Psoas muscle (tissue), 8 donors: ENCODE measurements around the gene FBLN7. TPM values are rescaled to one million over a fixed set of nuclear protein-coding genes. Genes with fewer than 3 reads are reported as not detected.

Experiments used
- ATAC-seq, 4 donors: fragments of 200-7000 bp; cut with Tn5 transposase; one replicate each; pipeline ENCODE4 v1.9.1; 2020; ENCODE audit warnings: moderate library complexity in 3 of 4, mild to moderate bottlenecking in 2 of 4
- DNase-seq, 2 donors: peaks; one replicate each; pipeline ENCODE4 v3.0.0-alpha.2; 2020
- H3K27ac ChIP-seq: fragments of 200-600 bp; one replicate; pipeline ENCODE4 v1.8.0; 2022
- H3K27me3 ChIP-seq, 3 donors: fragments of 200-600 bp in 1 of 3; one replicate each; pipeline versions ENCODE4 v1.6.1 to v1.8.0; 2013 to 2022; ENCODE audit warnings: low read length in 2 of 3, mild to moderate bottlenecking in 2 of 3, moderate library complexity in 1 of 3; ENCODE audit not compliant: insufficient read depth in 3 of 3
- H3K36me3 ChIP-seq, 2 donors: fragments of 200-600 bp in 1 of 2; one replicate each; pipeline versions ENCODE4 v1.6.1 to v1.8.0; 2013 to 2022; ENCODE audit warnings: low read depth in 1 of 2, mild to moderate bottlenecking in 1 of 2, moderate library complexity in 1 of 2; ENCODE audit not compliant: insufficient read depth in 1 of 2
- H3K4me1 ChIP-seq: fragments of 200-600 bp; one replicate; pipeline ENCODE4 v1.8.0; 2022
- H3K4me3 ChIP-seq: fragments of 200-600 bp; one replicate; pipeline ENCODE4 v1.8.0; 2022; ENCODE audit warnings: mild to moderate bottlenecking
- H3K9me3 ChIP-seq: fragments of 200-600 bp; one replicate; pipeline ENCODE4 v1.8.0; 2022
- WGBS, 3 donors: extraction: QIAGEN DNeasy Blood & Tissue Kit; methylation state at CpG; one replicate each; pipeline versions ENCODE4 v1.1.6 to v1.1.7; 2013; 5-methylcytosine and 5-hydroxymethylcytosine counted together
- intact Hi-C, 2 donors: fragments of 100-400 bp; cut with DNase I; formaldehyde crosslinking; loops; one replicate each; pipeline versions ENCODE4 v1.11.0 to v1.14.2; 2022
- polyA plus RNA-seq, 3 donors: library from polyadenylated mRNA; stranded (reverse); fragments of 200-250 nt; gene quantifications; one replicate each; pipeline ENCODE4 v1.2.3, GENCODE V29; 2013
- total RNA-seq, 4 donors: library from RNA; stranded (reverse); fragmentation: NEBNext Ultra II Directional in 2 of 4; extraction: Animal tissue kit (Norgen Biotek cat#: 25700) in 2 of 4; gene quantifications; one replicate each; pipeline versions ENCODE4 v1.2.1 to v1.2.4, GENCODE V29; 2021 to 2023
- TF ChIP-seq, protein P1 (sequence below): fragments of 200-600 bp; IDR thresholded peaks from one replicate; pipeline ENCODE4 v1.8.0; 2022; ENCODE audit warnings: antibody characterized with exemption
- donor health status: healthy with polysubstance abuse.
- donor health status: DM: no; HTN: no; CAD: no; lungs with moderate emphysema.
- donor health status: Bipolar disorder and iron deficiency.
- donor health status: healthy.
- donor health status: DM: yes; HTN: yes; CAD: no.
- donor health status: DM: no; HTN: no; CAD: no.
- donor health status: DM: no; HTN: no; CAD: no.
- donor health status: DM: yes; HTN: yes; CAD: no.

FBLN7 gene
- total and polyA plus RNA-seq, 7 donors = 0.18 to 1.2 (median 0.31) TPM

- ATAC-seq (no peak), DNase-seq (no peak)
- Histone ChIP-seq H3K27me3 (peaks cover 0 to 2% (median 0%) of the 10 kb centered on the region in 3 donors), H3K9me3 (no peaks in the 10 kb centered on the region), H3K36me3 (no peaks in the 10 kb centered on the region), H3K27ac (no peak overlapping the region), H3K4me3 (no peak overlapping the region), H3K4me1 (no peaks in the 10 kb centered on the region)
- WGBS, 3 donors = 93 to 94% (median 94%) methylated on average over 11 of the region's 11 CpGs
- intact Hi-C loops = no loop called here
- TF ChIP-seq, protein P1, sequence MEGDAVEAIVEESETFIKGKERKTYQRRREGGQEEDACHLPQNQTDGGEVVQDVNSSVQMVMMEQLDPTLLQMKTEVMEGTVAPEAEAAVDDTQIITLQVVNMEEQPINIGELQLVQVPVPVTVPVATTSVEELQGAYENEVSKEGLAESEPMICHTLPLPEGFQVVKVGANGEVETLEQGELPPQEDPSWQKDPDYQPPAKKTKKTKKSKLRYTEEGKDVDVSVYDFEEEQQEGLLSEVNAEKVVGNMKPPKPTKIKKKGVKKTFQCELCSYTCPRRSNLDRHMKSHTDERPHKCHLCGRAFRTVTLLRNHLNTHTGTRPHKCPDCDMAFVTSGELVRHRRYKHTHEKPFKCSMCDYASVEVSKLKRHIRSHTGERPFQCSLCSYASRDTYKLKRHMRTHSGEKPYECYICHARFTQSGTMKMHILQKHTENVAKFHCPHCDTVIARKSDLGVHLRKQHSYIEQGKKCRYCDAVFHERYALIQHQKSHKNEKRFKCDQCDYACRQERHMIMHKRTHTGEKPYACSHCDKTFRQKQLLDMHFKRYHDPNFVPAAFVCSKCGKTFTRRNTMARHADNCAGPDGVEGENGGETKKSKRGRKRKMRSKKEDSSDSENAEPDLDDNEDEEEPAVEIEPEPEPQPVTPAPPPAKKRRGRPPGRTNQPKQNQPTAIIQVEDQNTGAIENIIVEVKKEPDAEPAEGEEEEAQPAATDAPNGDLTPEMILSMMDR = no peak
Measured at GRCh38 chr2:112162956-112163355, 24.8 kb downstream of the FBLN7 start.

GRCh38 chr2:112163541-112163981 lies 25.4 kb downstream of the FBLN7 start:
- Histone ChIP-seq H3K27me3 (peaks cover 0 to 2% (median 0%) of the 10 kb centered on the region in 3 donors), H3K27ac (no peak overlapping the region), H3K9me3 (no peaks in the 10 kb centered on the region), H3K4me1 (no peaks in the 10 kb centered on the region), H3K4me3 (no peak overlapping the region), H3K36me3 (no peaks in the 10 kb centered on the region)
- TF ChIP-seq, protein P1 = no peak
- WGBS, 3 donors = 72 to 76% (median 73%) methylated on average over 9 of the region's 9 CpGs
- no peak for ATAC-seq
- DNase-seq = no peak
- intact Hi-C loops = no loop called here

DNA sequence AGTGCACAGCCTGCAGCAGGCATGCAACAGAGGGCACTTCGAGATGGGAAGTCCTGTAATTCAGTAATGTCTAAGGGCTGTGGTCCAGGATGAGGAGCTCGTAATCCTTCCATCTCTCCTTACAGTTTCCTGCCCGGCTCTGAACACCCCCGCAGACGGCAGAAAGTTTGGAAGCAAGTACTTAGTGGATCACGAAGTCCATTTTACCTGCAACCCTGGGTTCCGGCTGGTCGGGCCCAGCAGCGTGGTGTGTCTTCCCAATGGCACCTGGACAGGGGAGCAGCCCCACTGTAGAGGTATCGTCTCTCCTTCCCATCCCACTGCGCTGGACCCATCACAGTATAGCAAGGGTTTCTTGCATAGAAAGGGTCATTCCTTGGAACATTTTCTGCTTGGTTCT lies 26.7 kb downstream of the FBLN7 start:
- Histone ChIP-seq H3K27me3 (peaks cover 0 to 2% (median 0%) of the 10 kb centered on the region in 3 donors), H3K4me1 (no peaks in the 10 kb centered on the region), H3K9me3 (no peaks in the 10 kb centered on the region), H3K4me3 (no peak overlapping the region), H3K27ac (no peak overlapping the region), H3K36me3 (no peaks in the 10 kb centered on the region)
- no peak for DNase-seq
- intact Hi-C loops = no loop called here
- ATAC-seq = no peak
- TF ChIP-seq, protein P1 = no peak
- WGBS, 3 donors = 78 to 90% (median 88%) methylated on average over 11 of the region's 11 CpGs

DNA sequence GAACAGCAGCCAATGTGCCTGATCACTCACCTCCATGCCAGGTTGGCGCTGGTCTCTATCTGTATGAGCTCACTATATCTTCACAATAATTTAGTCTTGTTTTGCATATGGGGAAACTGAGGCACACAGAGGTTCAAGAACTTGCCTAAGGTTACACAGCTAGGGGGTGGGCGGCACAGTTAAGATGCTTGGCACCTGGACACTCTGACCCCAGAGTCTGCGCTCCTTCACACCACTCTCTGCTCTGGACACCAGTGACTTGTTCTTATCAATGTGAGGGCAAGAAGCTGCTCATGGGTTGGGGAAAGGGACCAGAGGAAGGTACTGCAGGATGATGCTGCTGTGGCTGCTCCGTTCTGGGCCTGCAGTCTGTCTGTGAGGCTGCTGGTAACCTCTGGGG lies 27.1 kb downstream of the FBLN7 start:
- H3K27ac ChIP-seq = no peak overlapping the region
- H3K4me3 ChIP-seq = no peak overlapping the region
- DNase-seq = no peak
- no peak for ATAC-seq
- 85 to 94% (median 87%) methylated on average over 4 of the region's 4 CpGs for whole genome bisulfite sequencing, 3 donors
- H3K4me1 ChIP-seq = no peaks in the 10 kb centered on the region
- intact Hi-C loops = no loop called here
- H3K9me3 ChIP-seq = no peaks in the 10 kb centered on the region
- TF ChIP-seq, protein P1 = no peak
- H3K36me3 ChIP-seq = no peaks in the 10 kb centered on the region
- peaks cover 0 to 2% (median 0%) of the 10 kb centered on the region in 3 donors for H3K27me3 ChIP-seq
